HG03442 (cell line): Measurements from ENCODE around the gene CREBBP.
"Not testable (repeated sequence)": the region's sequence is repeated elsewhere in the genome, so short reads cannot be mapped to it uniquely, and the experiment has no call there.

Experiments used
- ATAC-seq: cut with Tn5 transposase; IDR thresholded peaks from one replicate; pipeline ENCODE4 v1.9.1; 2021; ENCODE audit warnings: mild to moderate bottlenecking, moderate library complexity; ENCODE audit not compliant: unreplicated experiment

CREBBP gene

DNA sequence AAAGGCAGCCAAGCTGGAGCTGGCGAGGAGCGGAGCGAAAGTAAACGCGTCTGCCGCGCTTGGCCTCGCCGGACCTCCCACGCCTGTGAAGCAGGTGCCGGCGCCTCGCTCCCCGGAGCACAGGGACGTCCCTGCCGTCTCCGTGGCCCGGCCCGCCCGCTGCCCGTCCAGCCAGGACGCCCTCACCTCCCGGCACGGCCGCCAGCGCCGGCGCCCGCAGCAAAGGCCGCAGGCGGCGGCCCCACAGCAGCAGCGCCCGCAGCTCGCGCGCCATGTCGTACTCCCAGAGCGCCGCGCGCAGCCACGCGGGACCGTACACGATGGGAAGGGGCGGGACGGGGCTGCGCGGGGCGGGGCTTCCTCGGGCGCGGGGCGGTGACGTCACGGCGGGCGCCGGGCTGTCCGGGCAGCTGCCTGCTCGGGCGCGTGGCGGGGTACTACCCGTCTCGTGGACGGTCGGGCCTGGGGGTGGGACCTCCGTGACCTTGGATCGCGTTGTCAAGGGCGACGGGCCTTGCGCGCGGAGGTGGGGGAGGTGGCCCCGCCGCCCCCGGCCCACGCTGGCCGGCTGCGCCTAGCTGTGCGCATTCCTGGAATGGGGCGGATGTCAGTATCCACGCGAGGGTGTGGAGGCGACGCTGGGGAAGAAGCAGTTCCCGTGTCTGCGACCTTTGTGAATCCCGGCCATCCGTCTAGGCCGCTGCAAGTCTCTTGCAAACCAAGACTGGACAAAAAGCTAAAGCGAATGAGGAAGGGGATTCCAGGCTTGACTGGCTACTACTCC is 163.1 kb downstream of the CREBBP start, which contains the start of gene TRAP1:
TRAP1 (minus strand) TSS at position 290 of the 784 bp plus-strand sequence; CDS start at position 274, 16 bp downstream.
- ATAC-seq = peak; percentile 75

DNA sequence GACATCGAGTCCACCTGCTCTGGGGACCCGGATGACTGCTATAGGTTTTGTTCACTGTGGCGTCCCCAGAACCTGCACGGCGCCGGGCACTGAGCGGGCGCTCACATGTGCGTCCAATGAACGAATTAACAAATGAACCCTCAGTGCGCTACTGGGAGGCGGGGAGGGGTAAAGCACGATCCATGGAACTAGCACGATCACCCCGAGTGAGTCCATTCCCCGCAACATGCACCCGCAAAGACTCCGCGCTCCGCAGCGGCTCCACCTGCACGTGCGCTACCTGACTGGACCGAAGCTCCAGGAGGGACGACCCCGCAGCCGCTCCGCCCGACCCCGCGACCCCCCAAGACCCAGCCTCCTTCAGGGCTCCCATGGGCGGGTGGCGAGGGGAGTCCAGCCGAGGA is 163.7 kb downstream of the CREBBP start:
- ATAC-seq = peak; percentile 22

DNA sequence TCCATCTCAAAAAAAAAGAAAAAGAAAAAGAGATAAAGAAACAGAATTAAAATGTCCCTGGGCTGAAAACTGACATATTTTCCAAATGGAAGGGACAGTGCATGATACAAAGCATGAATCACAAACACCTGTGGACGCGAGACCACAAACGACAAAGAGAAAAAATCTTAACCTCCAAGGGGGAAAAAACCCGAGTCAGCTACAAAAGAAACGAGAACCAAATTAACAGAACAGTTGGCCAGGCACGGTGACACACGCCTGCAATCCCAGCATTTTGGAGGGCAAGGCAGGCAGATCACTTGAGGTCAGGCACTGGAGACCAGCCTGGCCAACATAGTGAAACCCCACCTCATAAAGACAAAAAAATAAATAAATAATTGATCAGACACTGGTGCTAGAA is 165.1 kb downstream of the CREBBP start:
- no peak for ATAC-seq

DNA sequence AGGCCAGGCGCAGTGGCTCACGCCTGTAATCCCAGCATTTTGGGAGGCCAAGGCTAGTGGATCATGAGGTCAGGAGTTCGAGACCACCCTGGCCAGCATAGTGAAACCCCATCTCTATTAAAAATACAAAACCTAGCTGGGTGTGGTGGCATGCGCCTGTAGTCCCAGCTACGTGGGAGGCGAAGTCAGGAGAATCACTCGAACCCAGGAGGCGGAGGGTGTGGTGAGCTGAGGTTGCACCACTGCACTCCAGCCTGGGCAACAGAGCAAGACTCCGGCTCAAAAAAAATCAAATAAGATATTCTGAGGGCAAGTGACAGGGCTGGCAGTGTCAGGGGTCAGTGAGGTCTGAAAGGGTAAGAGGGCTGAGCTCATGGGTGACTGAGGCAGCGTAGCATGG is 166.1 kb downstream of the CREBBP start:
- ATAC-seq = not testable (repeated sequence)

DNA sequence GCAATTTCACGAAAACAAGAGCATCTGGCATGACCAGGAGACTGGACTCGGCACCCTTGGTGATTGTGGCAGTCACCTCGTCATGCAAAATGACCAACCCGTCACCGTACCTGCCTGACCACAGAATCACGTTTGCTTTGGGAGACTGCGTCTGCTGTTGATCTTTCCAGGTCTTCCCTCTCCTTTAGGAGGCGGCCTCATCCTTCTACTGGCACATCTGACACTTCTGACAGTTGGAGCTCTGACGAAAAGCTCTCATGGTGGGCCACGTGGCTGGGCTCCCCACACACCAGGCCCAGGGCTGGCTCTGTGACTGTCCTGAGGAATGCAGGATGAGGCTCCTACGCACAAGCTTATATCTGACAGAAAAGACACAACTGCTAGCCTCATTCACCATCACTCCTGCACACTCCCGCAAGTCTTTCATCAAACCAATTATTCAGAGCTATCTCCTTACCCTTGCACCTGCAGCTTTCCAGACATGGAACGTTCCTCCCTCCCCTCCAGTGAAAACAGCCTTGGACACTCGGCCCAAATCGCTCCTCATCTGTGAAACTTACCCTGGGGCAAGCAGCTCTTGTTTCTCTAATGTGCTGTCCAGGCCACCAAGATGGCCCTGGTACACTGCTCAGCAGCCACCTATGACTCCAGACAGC is 166.8 kb downstream of the CREBBP start:
- no peak for ATAC-seq

DNA sequence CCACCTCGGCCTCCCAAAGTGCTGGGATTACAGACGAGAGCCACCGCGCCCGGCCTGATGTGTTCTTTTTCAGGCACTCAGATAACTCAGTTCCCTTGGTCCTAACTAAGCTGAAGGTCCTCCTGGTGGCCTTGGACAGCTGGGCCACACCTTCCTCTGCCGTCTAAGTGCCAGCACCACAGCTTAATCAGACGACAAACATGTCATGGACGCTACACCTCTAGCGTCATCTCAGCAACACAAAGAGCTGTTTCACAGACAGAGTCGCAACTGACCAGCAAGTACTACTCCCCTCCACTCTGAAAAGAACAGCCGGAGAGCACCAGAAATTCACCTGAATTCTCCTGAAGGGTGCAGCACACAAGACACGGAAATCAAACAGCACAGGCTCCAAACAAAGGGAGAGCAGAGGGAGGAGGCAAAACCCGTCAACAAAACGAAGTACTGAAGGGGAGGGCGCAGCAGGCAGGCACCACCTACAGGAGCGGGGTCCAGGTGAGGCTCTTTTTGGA is 167.6 kb downstream of the CREBBP start:
- no peak for ATAC-seq

DNA sequence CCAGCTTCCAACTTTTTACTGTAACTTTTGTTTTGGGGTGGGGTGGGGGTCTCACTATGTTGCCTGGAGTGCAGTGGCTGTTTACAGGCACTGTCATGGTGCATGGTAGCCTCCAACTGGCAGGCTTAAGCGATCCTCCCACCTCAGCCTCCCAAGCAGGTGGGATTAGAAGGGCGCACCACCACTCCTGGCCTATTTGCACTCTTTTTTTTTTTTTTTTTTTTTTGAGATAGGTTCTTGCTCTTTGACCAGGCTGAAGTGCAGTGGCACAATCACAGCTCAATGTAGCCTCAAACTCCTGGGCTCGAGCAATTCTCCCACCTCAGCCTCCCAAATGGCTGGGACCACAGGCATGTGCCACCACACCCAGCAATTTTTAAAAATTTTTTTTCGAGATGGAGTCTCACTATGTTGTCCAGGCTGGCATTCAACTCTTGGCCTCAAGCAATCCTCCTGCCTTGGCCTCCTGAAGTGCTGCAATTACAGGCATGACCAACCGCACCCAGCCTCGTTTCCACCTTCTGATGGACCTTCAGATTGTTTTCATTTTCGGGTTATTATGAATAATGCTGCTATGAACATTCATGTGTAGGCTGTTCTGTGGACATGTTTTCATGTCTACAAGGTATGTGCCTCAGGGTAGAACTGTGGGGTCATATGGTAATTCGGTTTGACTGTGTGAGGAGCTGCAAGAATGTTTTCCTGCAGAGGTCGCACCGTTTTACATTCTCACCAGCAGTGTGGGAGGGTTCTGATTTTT is 174.1 kb downstream of the CREBBP start:
- ATAC-seq = no peak

DNA sequence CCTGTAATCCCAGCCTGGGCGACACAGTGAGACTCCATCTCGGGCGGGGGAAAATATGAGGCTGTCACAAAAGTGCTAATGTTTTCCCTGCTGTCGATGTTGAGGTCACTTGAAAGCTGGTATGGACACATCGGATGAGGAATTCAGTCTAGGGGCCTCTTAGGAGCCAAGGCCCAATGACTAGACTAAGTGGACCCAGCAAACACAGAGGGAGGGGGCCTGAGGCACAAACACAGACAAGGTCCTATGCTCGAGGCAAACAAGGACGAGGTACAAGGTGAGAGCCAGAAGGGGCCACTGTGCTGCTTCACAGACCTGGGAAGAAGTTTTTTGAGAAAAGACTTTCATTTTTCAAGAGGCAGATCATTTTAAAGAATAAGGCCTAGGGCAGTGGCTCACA is 178.4 kb downstream of the CREBBP start:
- no peak for ATAC-seq

DNA sequence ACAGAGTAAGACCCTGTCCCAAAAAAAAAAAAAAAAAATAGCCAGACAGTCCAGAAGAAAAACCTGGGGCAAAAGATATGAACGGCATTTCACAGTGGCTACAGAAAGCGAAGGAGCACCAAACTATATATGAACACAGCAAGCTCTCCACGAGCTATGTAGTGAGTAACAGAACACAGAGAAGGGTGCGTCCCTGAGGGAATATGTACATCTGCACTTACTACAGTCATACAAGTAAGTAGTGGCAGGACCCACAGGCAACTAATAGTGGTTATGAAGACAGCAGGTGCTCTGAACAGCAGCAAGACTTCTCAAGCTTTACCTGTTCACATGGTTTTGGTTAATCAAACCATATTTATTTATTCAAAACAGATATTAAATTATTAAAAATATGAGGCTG is 179.0 kb downstream of the CREBBP start:
- no peak for ATAC-seq

DNA sequence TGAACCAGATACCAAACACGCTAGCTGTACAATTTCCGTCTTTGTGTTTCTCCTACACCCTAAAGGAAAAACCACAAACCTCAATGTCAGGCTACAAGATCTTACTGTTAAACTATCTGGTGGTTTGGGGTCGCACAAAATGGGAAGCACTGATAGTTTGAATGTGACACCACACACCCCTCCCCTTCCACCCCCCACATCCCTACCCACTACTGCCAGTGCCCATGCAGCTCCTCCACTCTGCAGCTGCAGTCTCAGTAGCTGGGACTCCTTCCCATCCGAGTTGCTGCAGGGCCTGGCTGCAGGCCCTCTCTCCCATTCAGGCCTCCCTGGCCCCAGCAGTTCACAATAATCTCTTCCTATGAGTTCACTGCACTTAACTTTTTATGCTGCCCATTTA is 181.6 kb downstream of the CREBBP start:
- ATAC-seq = no peak

DNA sequence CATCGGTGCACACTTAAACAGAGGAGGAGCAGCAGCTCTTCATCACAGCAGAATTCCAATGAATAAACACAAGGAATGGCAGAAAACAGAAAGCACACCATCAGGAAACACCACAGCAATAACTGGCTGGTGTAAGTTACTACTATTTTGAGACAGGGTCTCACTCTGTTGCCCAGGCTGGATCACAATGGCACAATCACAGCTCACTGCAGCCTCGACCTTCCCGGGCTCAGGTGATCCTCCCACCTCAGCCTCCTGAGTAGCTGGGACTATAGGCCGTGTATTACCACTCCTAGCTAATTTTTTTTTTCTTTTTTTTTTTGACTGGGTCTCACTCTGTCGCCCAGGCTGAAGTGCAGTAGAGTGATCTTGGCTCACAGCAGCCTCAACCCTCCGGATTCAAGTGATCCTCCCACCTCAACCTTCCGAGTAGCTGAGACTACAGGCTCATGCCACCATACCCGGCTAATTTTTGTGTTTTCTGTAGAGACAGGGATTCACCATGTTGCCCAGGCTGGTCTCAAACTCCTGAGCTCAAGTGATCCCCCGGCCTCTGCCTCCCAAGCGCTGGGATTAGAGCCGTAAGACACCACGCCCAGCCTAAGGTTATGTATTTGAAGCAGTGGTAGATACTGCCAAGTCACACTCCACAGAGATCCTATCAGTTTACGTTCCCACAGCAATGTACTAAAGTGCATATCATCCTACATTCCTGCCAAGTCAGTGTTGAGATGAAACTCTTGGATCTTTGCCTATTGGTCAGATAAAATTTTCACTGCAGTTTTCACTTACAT is 183.9 kb downstream of the CREBBP start:
- no peak for ATAC-seq

DNA sequence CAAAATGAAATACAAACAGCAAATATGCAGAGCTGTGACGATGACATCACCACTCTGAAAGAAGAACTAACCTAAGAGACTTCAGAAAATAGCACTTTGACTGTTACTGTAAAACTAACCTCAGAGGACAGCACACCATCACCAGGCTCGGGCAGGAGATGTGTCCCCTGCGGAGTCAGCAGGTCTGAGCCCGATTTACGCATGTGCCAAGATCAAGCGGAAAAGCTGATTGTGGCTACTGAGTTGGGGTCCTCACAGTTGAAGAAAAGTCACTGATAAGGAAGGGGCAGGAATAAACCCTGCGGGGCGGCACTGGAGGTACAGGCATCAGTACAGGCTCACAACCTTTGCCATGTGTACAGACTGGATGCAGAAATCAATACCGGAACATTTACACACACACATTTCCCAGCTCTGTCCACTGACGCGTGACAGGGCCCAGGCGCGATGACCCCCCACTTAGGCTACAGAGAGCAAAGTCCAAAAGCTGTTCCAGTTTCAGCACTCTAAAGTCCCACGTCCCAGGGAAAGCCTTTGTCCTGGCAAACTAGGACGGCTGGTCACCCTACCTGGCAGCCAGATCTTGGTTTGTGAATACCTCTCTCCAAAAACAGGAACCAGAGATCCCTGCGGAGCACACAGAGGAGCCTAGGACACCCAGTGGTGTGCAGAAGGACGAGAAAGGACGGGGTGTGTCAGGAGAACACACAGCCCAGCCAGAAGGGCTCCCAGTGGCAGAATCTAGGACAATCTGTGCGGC is 184.7 kb downstream of the CREBBP start:
- no peak for ATAC-seq

DNA sequence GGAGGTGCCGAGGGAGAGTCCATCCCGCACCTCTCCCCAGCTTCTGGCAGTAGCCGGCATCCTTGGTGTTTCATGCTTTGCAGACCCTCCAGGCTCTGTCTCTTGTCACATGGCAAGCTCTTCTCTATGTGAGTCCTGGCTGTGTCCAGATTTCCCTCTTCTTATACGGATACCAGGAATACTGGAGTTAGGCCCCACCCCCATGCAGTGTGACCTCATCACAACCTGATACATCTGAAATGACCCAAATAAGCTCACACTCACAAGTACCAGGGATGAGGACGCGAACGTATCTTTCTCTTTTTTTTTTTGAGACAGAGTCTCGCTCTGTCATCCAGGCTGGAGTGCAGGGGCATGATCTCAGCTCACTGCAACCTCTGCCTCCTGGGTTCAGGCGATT is 186.5 kb downstream of the CREBBP start:
- ATAC-seq = no peak

DNA sequence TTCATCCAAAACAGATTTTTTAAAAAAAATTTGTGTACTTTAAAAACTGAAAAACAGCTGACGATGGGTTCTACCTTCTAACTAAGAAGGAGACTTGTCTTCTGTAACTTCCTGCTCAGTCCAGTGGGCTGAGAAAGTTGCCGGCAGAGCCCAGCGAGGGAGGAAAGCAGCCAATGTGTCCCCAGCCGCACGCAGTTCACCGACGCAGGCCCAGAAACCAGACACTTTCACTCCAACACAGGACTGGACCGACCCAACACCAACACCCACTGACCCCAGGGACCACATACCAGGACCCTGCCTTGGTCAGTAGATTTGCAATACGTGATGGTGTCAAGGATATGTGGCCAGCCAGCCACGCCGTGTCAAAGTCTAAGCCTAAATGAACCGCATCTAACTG is 188.8 kb downstream of the CREBBP start:
- ATAC-seq = no peak

DNA sequence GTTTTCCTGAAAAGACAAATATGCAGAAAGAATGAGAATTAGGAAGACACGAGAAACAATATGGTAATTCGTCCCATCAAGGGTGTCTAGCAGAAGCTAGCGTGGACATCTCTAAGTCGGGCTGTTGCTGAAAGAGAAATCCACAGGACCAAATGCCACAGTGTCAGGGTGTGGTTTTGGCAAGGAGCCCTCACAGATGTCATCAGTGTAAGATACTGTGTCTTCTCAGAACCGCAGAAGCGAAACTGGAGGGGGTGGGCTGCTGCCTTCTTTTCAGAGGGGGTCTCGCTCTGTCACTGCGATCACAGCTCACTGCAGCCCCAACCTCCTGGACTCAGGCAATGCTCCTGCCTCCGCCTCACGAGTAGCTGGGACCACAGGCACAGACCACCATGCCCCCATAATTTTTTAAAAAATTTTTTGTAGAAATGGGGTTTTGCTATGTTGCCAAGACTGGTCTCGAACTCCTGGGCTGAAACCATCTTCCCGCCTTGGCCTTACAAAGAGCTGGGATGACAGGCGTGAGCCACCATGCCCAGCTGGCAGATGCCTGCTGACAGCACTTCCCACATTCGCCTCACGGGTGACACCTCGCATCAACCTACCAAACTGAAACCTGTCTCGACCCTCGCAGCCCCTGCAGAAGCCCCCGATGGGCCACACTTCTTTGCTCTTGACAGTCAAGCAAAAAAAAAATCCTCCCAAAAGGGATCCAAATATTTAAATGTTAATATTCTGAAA is 189.4 kb downstream of the CREBBP start:
- ATAC-seq = no peak

DNA sequence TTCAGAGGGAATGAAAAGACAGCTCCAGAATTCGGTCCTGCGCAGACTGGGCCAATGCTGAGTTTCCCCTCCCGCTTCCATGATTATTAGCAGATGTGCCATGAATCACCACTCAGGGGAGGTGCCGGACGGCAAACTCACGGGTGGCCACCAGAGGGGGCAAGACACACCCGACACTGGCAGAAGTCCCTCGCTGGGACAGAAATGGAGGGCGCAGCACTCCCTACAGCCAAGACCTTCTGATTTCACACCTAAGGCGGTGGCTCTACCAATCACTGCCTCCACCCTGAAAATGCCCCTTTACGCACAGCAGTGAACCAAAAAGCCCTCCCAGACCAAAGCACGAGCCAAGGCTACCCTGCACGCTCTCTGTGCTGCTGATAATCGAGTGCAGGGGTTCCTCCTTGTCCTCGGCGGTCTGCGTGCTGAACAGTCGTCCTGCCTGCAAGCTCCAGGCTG is 190.0 kb downstream of the CREBBP start:
- peak; percentile 74 for ATAC-seq

DNA sequence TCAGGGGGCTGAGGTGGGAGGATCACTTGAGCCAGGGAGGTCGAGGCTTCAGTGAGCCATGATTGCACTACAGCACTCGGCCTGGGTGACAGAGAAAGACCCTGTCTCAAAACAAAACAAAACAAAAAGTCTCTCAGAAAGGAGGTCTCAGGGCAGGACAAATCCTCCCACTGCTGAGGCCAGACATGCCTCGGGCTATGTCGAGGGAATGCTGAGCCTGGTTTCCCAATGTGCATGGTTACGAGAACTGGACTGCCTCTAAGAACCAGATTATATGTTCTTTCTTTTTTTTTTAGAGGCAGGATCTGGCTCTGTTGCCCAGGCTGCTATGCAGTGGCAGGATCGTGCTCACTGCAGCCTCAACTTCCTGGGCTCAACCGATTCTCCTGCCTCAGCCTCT is 190.8 kb downstream of the CREBBP start:
- ATAC-seq = no peak

DNA sequence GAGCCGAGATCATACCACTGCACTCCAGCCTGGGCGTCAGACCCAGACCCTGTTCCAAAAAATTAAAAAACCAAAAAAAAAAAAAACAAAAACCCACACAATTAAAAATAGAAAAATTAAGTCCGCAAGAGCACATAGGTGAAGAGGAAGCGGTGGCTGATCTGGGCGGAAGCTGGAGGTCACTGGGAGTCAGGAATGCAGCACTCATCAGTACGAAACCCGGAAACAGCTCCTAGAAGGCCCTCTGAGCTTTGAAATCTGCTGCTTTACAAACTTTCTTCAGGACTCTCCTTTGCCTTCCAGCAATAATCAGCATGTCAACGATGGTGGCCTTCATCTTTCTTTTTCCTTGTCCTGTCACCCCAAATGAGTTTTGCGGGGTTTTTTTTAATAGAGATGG is 192.7 kb downstream of the CREBBP start:
- ATAC-seq = no peak

DNA sequence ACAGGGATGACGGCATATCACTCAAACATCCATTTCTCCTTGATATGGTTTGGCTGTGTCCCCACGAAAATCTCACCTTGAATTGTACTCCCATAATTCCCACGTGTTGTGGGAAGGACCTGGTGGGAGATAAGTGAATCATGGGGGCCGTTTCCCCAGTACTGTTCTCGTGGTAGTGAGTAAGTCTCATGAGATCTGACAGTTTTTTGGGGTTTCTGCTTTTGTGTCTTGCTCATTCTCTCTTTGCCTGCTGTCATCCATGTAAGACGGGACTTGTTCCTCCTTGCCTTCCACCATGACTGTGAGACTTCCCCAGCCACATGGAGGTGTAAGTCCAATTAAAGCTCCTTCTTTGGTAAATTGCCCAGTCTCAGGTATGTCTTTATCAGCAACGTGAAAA is 193.5 kb downstream of the CREBBP start:
- no peak for ATAC-seq
